ENCODE results near the gene BTBD6. TPM values are rescaled to one million over a fixed set of nuclear protein-coding genes. Genes with fewer than 3 reads are reported as not detected.

BTBD6 gene
- total and polyA plus RNA-seq, 5 donors from 2014 or later, result 4.6 to 39.4 (median 12.8) TPM

- Mint-ChIP-seq H3K27me3 (no peaks in the 10 kb centered on the region), H3K27ac (no peak overlapping the region), H3K4me3 (no peak overlapping the region), H3K9me3 (peaks cover 0 to 1% (median 0%) of the 10 kb centered on the region in 7 donors), H3K4me1 (peaks cover 0 to 16% (median 4%) of the 10 kb centered on the region in 4 donors), H3K36me3 (peaks cover 10% of the 10 kb centered on the region)
- Histone ChIP-seq H3K4me1 (ENCODE audit: control insufficient read depth, insufficient read depth, low read length, poor library complexity, severe bottlenecking) (no peaks in the 10 kb centered on the region), H3K27me3 (ENCODE audit: control insufficient read depth, insufficient read depth, low read length) (no peaks in the 10 kb centered on the region), H3K36me3 (ENCODE audit: control insufficient read depth, insufficient read depth, low read length) (peaks cover 11% of the 10 kb centered on the region), H3K4me3 (ENCODE audit: low read depth, low read length) (no peak overlapping the region), H3K27ac (ENCODE audit: insufficient read depth, low read length, poor library complexity, severe bottlenecking) (no peak overlapping the region), H3K9me3 (ENCODE audit: control insufficient read depth in 2 of 2, low read length in 2 of 2) (no peaks in the 10 kb centered on the region)
- no peak for ATAC-seq (ENCODE audit: low read depth in 2 of 2)
- no peak for DNase-seq
These were observed 6.7 kb downstream of the BTBD6 start for GRCh38 chr14:105255021-105255507.

- no peaks in the 10 kb centered on the region for H3K9me3 ChIP-seq (ENCODE audit: control insufficient read depth in 2 of 2, low read length in 2 of 2)
- Mint-ChIP-seq H3K9me3 (peaks cover 0 to 1% (median 0%) of the 10 kb centered on the region in 7 donors), H3K4me1 (peaks cover 0 to 7% (median under 1%) of the 10 kb centered on the region in 4 donors), H3K27ac (no peak overlapping the region), H3K4me3 (no peak overlapping the region), H3K27me3 (no peaks in the 10 kb centered on the region), H3K36me3 (peaks cover 10% of the 10 kb centered on the region)
- H3K4me1 ChIP-seq (ENCODE audit: control insufficient read depth, insufficient read depth, low read length, poor library complexity, severe bottlenecking), result no peaks in the 10 kb centered on the region
- DNase-seq, result no peak
- no peak overlapping the region for H3K27ac ChIP-seq (ENCODE audit: insufficient read depth, low read length, poor library complexity, severe bottlenecking)
- ATAC-seq (ENCODE audit: low read depth in 2 of 2), result no peak
- peaks cover 7% of the 10 kb centered on the region for H3K36me3 ChIP-seq (ENCODE audit: control insufficient read depth, insufficient read depth, low read length)
- H3K4me3 ChIP-seq (ENCODE audit: low read depth, low read length), result no peak overlapping the region
- no peaks in the 10 kb centered on the region for H3K27me3 ChIP-seq (ENCODE audit: control insufficient read depth, insufficient read depth, low read length)
These were observed 8.1 kb downstream of the BTBD6 start for GRCh38 chr14:105256292-105256960.

- peaks cover 0 to 7% (median 0%) of the 10 kb centered on the region in 4 donors for H3K4me1 Mint-ChIP-seq
- H3K27ac Mint-ChIP-seq, result peak overlapping the region in 2 of 3 donors; percentile 82 to 90
- DNase-seq (peak in 1 of 3 donors; percentile 34), ATAC-seq (ENCODE audit: low read depth in 2 of 2) (no peak)
- H3K36me3 Mint-ChIP-seq, result peaks cover 10% of the 10 kb centered on the region
- Histone ChIP-seq H3K27me3 (ENCODE audit: control insufficient read depth, insufficient read depth, low read length) (no peaks in the 10 kb centered on the region), H3K27ac (ENCODE audit: insufficient read depth, low read length, poor library complexity, severe bottlenecking) (no peak overlapping the region), H3K4me1 (ENCODE audit: control insufficient read depth, insufficient read depth, low read length, poor library complexity, severe bottlenecking) (no peaks in the 10 kb centered on the region), H3K9me3 (ENCODE audit: control insufficient read depth in 2 of 2, low read length in 2 of 2) (no peaks in the 10 kb centered on the region), H3K4me3 (ENCODE audit: low read depth, low read length) (no peak overlapping the region), H3K36me3 (ENCODE audit: control insufficient read depth, insufficient read depth, low read length) (peaks cover 7% of the 10 kb centered on the region)
- no peaks in the 10 kb centered on the region for H3K27me3 Mint-ChIP-seq
- H3K4me3 Mint-ChIP-seq, result no peak overlapping the region
- peaks cover 0 to 1% (median 0%) of the 10 kb centered on the region in 7 donors for H3K9me3 Mint-ChIP-seq
These were observed 9.1 kb downstream of the BTBD6 start for GRCh38 chr14:105257464-105257863.

- no peaks in the 10 kb centered on the region for H3K27me3 Mint-ChIP-seq
- ATAC-seq (ENCODE audit: low read depth in 2 of 2), result no peak
- H3K36me3 ChIP-seq (ENCODE audit: control insufficient read depth, insufficient read depth, low read length), result peaks cover 5% of the 10 kb centered on the region
These were observed 10.5 kb downstream of the BTBD6 start for GRCh38 chr14:105258846-105259245.

GRCh38 chr14:105260959-105261358 is 12.6 kb downstream of the BTBD6 start:
- ATAC-seq (ENCODE audit: low read depth in 2 of 2), result no peak
- no peak overlapping the region for H3K27ac Mint-ChIP-seq
- peaks cover 4% of the 10 kb centered on the region for H3K36me3 ChIP-seq (ENCODE audit: control insufficient read depth, insufficient read depth, low read length)

More at GRCh38 chr14:105258846-105259245, 10.5 kb downstream of the BTBD6 start:
- H3K36me3 Mint-ChIP-seq, result peaks cover 8% of the 10 kb centered on the region
- H3K9me3 Mint-ChIP-seq, result no peaks in the 10 kb centered on the region
- DNase-seq, result no peak
- no peak overlapping the region for H3K27ac Mint-ChIP-seq
- no peak overlapping the region for H3K4me3 Mint-ChIP-seq
- no peak overlapping the region for H3K4me3 ChIP-seq (ENCODE audit: low read depth, low read length)
- H3K9me3 ChIP-seq (ENCODE audit: control insufficient read depth in 2 of 2, low read length in 2 of 2), result no peaks in the 10 kb centered on the region
- H3K4me1 Mint-ChIP-seq, result peaks cover 0 to 7% (median 0%) of the 10 kb centered on the region in 4 donors
- H3K4me1 ChIP-seq (ENCODE audit: control insufficient read depth, insufficient read depth, low read length, poor library complexity, severe bottlenecking), result no peaks in the 10 kb centered on the region
- no peaks in the 10 kb centered on the region for H3K27me3 ChIP-seq (ENCODE audit: control insufficient read depth, insufficient read depth, low read length)
- no peak overlapping the region for H3K27ac ChIP-seq (ENCODE audit: insufficient read depth, low read length, poor library complexity, severe bottlenecking)

GRCh38 chr14:105261781-105262180 is 13.4 kb downstream of the BTBD6 start:
- ATAC-seq (ENCODE audit: low read depth in 2 of 2), result no peak
- Histone ChIP-seq H3K36me3 (ENCODE audit: control insufficient read depth, insufficient read depth, low read length) (peaks cover 4% of the 10 kb centered on the region), H3K9me3 (ENCODE audit: control insufficient read depth in 2 of 2, low read length in 2 of 2) (no peaks in the 10 kb centered on the region), H3K4me3 (ENCODE audit: low read depth, low read length) (no peak overlapping the region), H3K27ac (ENCODE audit: insufficient read depth, low read length, poor library complexity, severe bottlenecking) (no peak overlapping the region), H3K4me1 (ENCODE audit: control insufficient read depth, insufficient read depth, low read length, poor library complexity, severe bottlenecking) (no peaks in the 10 kb centered on the region), H3K27me3 (ENCODE audit: control insufficient read depth, insufficient read depth, low read length) (no peaks in the 10 kb centered on the region)
- no peak for DNase-seq
- Mint-ChIP-seq H3K4me3 (no peak overlapping the region), H3K9me3 (peaks cover 0 to under 1% (median 0%) of the 10 kb centered on the region in 7 donors), H3K36me3 (peaks cover 15% of the 10 kb centered on the region), H3K4me1 (peaks cover 0 to 7% (median 3%) of the 10 kb centered on the region in 4 donors), H3K27me3 (no peaks in the 10 kb centered on the region), H3K27ac (no peak overlapping the region)

More at GRCh38 chr14:105260959-105261358, 12.6 kb downstream of the BTBD6 start:
- Mint-ChIP-seq H3K4me1 (peaks cover 0 to 7% (median 0%) of the 10 kb centered on the region in 4 donors), H3K9me3 (no peaks in the 10 kb centered on the region), H3K27me3 (no peaks in the 10 kb centered on the region), H3K36me3 (peaks cover 10% of the 10 kb centered on the region), H3K4me3 (no peak overlapping the region)
- Histone ChIP-seq H3K4me3 (ENCODE audit: low read depth, low read length) (no peak overlapping the region), H3K4me1 (ENCODE audit: control insufficient read depth, insufficient read depth, low read length, poor library complexity, severe bottlenecking) (no peaks in the 10 kb centered on the region), H3K9me3 (ENCODE audit: control insufficient read depth in 2 of 2, low read length in 2 of 2) (no peaks in the 10 kb centered on the region), H3K27ac (ENCODE audit: insufficient read depth, low read length, poor library complexity, severe bottlenecking) (no peak overlapping the region), H3K27me3 (ENCODE audit: control insufficient read depth, insufficient read depth, low read length) (no peaks in the 10 kb centered on the region)
- DNase-seq, result no peak

GRCh38 chr14:105267820-105268548 is 19.7 kb downstream of the BTBD6 start:
- H3K27me3 Mint-ChIP-seq, result no peaks in the 10 kb centered on the region
- no peak for DNase-seq
- Histone ChIP-seq H3K9me3 (ENCODE audit: control insufficient read depth in 2 of 2, low read length in 2 of 2) (no peaks in the 10 kb centered on the region), H3K27ac (ENCODE audit: insufficient read depth, low read length, poor library complexity, severe bottlenecking) (no peak overlapping the region), H3K4me1 (ENCODE audit: control insufficient read depth, insufficient read depth, low read length, poor library complexity, severe bottlenecking) (no peaks in the 10 kb centered on the region), H3K27me3 (ENCODE audit: control insufficient read depth, insufficient read depth, low read length) (no peaks in the 10 kb centered on the region), H3K4me3 (ENCODE audit: low read depth, low read length) (no peak overlapping the region), H3K36me3 (ENCODE audit: control insufficient read depth, insufficient read depth, low read length) (no peaks in the 10 kb centered on the region)
- H3K4me1 Mint-ChIP-seq, result peaks cover 0 to 5% (median 2%) of the 10 kb centered on the region in 4 donors
- H3K36me3 Mint-ChIP-seq, result peaks cover 14% of the 10 kb centered on the region
- H3K4me3 Mint-ChIP-seq, result no peak overlapping the region
- ATAC-seq (ENCODE audit: low read depth in 2 of 2), result no peak
- peaks cover 0 to 2% (median 0%) of the 10 kb centered on the region in 7 donors for H3K9me3 Mint-ChIP-seq
- no peak overlapping the region for H3K27ac Mint-ChIP-seq

All from CD4-positive, CD25-positive, alpha-beta regulatory T cell (primary cell).